HepG2 (cell line): ENCODE measurements around the gene GHRL. TPM values are rescaled to one million over a fixed set of nuclear protein-coding genes. Genes with fewer than 3 reads are reported as not detected.

Experiments used
- ATAC-seq: fragments of 200-7000 bp; cut with Tn5 transposase; 3 replicates; pipeline ENCODE4 v1.9.1; 2020; ENCODE audit warnings: mild to moderate bottlenecking, moderate library complexity
- BruUV-seq: library from RNA; stranded (reverse); fragments of 400-500 nt; replicated peaks from 2 replicates; lab custom pipeline; 2021; lab: Mats Ljungman, UMichigan
- CTCF ChIA-PET: fragments of 300-600 bp; formaldehyde crosslinking; extraction: SDS; loops from one replicate; lab custom pipeline; 2021; ENCODE audit warnings: low total read pairs, inconsistent platforms, low intra/inter-chr PET ratio; lab: Yijun Ruan, JAX
- POLR2A ChIA-PET: fragments of 350-600 bp; sonication (Branson Sonifier 250); formaldehyde crosslinking; loops from one replicate; lab custom pipeline; 2020; ENCODE audit warnings: antibody characterized with exemption, inconsistent platforms; lab: Yijun Ruan, JAX
- DNase-seq: peaks from one replicate; pipeline ENCODE4 v3.0.0-alpha.2; 2015; ENCODE audit warnings: low spot score
- FAIRE-seq: peaks from 3 replicates; lab custom pipeline; 2011; peaks lifted over from hg19 to GRCh38; lab: Jason Lieb, UNC
- H2AFZ ChIP-seq: one replicate; pipeline ENCODE4 v1.6.1; 2011; ENCODE audit warnings: low read length, inconsistent platforms
- H3K27ac ChIP-seq: fragments of 300-600 bp; 3 replicates; pipeline ENCODE4 v1.8.0; 2011; ENCODE audit warnings: mixed run types, mild to moderate bottlenecking, mixed read lengths, low read length, inconsistent platforms; ENCODE audit not compliant: insufficient read depth; ENCODE audit errors: extremely low read length
- H3K27me3 ChIP-seq, 2 experiments: fragments of 200-600 bp in 1 of 2; 2 replicates in 1 of 2; 3 replicates in 1 of 2; pipeline versions ENCODE4 v1.6.0 to v1.8.0; 2011; ENCODE audit warnings: low read length in 2 of 2, mild to moderate bottlenecking in 2 of 2, moderate library complexity in 2 of 2, inconsistent platforms in 1 of 2; ENCODE audit not compliant: insufficient read depth in 2 of 2, control insufficient read depth in 1 of 2
- H3K36me3 ChIP-seq, 2 experiments: fragments of 200-600 bp in 1 of 2; replicated peaks in 1 of 2; 2 replicates in 1 of 2; 3 replicates in 1 of 2; pipeline versions ENCODE4 v1.5.1 to v1.8.0; 2011; ENCODE audit warnings: low read length in 2 of 2, inconsistent platforms in 1 of 2; ENCODE audit not compliant: insufficient read depth in 2 of 2, control insufficient read depth in 1 of 2
- H3K4me1 ChIP-seq: 2 replicates; pipeline ENCODE4 v1.5.1; 2012; ENCODE audit warnings: low read length, inconsistent platforms; ENCODE audit not compliant: insufficient read depth
- H3K4me2 ChIP-seq: 2 replicates; pipeline ENCODE4 v1.6.0; 2011; ENCODE audit warnings: low read depth, low read length, inconsistent platforms
- H3K4me3 ChIP-seq, 3 experiments: fragments of 200-600 bp in 1 of 3; sonication (generic), shearing (Covaris generic) in 1 of 3; replicated peaks in 1 of 3; 2 replicates each; pipeline ENCODE4 v1.5.1; 2011 to 2016; ENCODE audit warnings: low read length in 3 of 3, inconsistent platforms in 2 of 3, low read depth in 2 of 3, mild to moderate bottlenecking in 2 of 3, control low read depth in 1 of 3, mixed read lengths in 1 of 3; ENCODE audit not compliant: insufficient read depth in 1 of 3
- H3K79me2 ChIP-seq: one replicate; pipeline ENCODE4 v1.6.1; 2011; ENCODE audit warnings: low read length, inconsistent platforms; ENCODE audit not compliant: insufficient read depth
- H3K9ac ChIP-seq: 2 replicates; pipeline ENCODE4 v1.6.0; 2011; ENCODE audit warnings: mild to moderate bottlenecking, low read depth, low read length, inconsistent platforms; ENCODE audit not compliant: insufficient read depth
- H3K9me3 ChIP-seq: 2 replicates; pipeline ENCODE4 v1.5.1; 2012; ENCODE audit warnings: mild to moderate bottlenecking, low read length
- H4K20me1 ChIP-seq: 2 replicates; pipeline ENCODE4 v1.6.0; 2011; ENCODE audit warnings: inconsistent platforms, mild to moderate bottlenecking, low read length, moderate library complexity; ENCODE audit not compliant: insufficient read depth
- ATRX ChIP-seq: sonication (generic); formaldehyde crosslinking; IDR thresholded peaks from 2 replicates; pipeline ENCODE4 v1.4.0; 2020; ENCODE audit warnings: missing genetic modification reagents, borderline replicate concordance
- BRCA1 ChIP-seq: sonication (generic); formaldehyde crosslinking; IDR thresholded peaks from 2 replicates; pipeline ENCODE4 v1.4.0; 2020; ENCODE audit warnings: missing genetic modification reagents
- EEA1 ChIP-seq: sonication (generic); formaldehyde crosslinking; IDR thresholded peaks from 2 replicates; pipeline ENCODE4 v1.5.1; 2020; ENCODE audit warnings: mild to moderate bottlenecking, missing genetic modification reagents, borderline replicate concordance
- GATA4 ChIP-seq: sonication (generic); IDR thresholded peaks from 2 replicates; pipeline ENCODE4 v1.6.1; 2016; ENCODE audit warnings: antibody characterized with exemption, low read depth, borderline replicate concordance
- HNRNPH1 ChIP-seq: fragments of 200-400 bp; formaldehyde crosslinking; optimal IDR thresholded peaks from 2 replicates; pipeline ENCODE3; 2017; ENCODE audit warnings: mild to moderate bottlenecking, low read depth, low read length
- JDP2 ChIP-seq: sonication (generic); formaldehyde crosslinking; IDR thresholded peaks from 2 replicates; pipeline ENCODE4 v1.8.1; 2022; ENCODE audit warnings: missing genetic modification reagents, borderline replicate concordance
- MAFF ChIP-seq: IDR thresholded peaks from 2 replicates; pipeline ENCODE4 v1.6.1; 2011; ENCODE audit warnings: low read depth, low read length, improper control_type of control experiment
- MAFK ChIP-seq, 2 experiments: IDR thresholded peaks in 1 of 2; conservative IDR thresholded peaks in 1 of 2; 2 replicates each; pipeline ENCODE4 v1.6.1; 2011; ENCODE audit warnings: improper control_type of control experiment in 2 of 2, low read length in 2 of 2
- NFE2L2 ChIP-seq: fragments of 150-350 bp; IDR thresholded peaks from 2 replicates; pipeline ENCODE4 v1.6.1; 2014; ENCODE audit warnings: low read length
- NKX3-1 ChIP-seq: sonication (generic); formaldehyde crosslinking; IDR thresholded peaks from 2 replicates; pipeline ENCODE4 v1.5.0; 2020; ENCODE audit warnings: missing genetic modification reagents
- RFXANK ChIP-seq: IDR thresholded peaks from 2 replicates; pipeline ENCODE4 v1.6.1; 2016
- SPEN ChIP-seq: sonication (generic); formaldehyde crosslinking; IDR thresholded peaks from 2 replicates; pipeline ENCODE4 v1.5.1; 2020; ENCODE audit warnings: low read depth, mild to moderate bottlenecking, missing genetic modification reagents
- STAT5B ChIP-seq: sonication (generic); formaldehyde crosslinking; IDR thresholded peaks from 2 replicates; pipeline ENCODE4 v1.4.0; 2020; ENCODE audit warnings: missing genetic modification reagents
- WGBS: methylation state at CpG from one replicate; pipeline ENCODE4 v1.1.6; 2017; ENCODE audit warnings: low lambda C conversion rate; 5-methylcytosine and 5-hydroxymethylcytosine counted together
- in situ Hi-C: cut with HindIII; loops from 2 replicates; pipeline ENCODE4 v1.10.0; 2017; ENCODE audit warnings: low pct_unique_long_range_greater_than_20kb; ENCODE audit not compliant: extremely low pct_ligation_motif_present
- intact Hi-C: fragments of 100-400 bp; cut with micrococcal nuclease; formaldehyde crosslinking; loops from one replicate; pipeline ENCODE4 v1.10.0; 2022; ENCODE audit not compliant: unreplicated experiment
- polyA plus RNA-seq, 8 experiments: library from polyadenylated mRNA; depleted of rRNA in 3 of 8; stranded (reverse) in 7 of 8; unstranded in 1 of 8; fragments of >200 nt; fragmentation: Illumina TruSeq in 4 of 8; extraction: Trizol in 4 of 8; gene quantifications; 2 replicates each; pipeline versions ENCODE4 v1.2.1 to v1.2.3, GENCODE V29; 2011 to 2016; ENCODE audit warnings: low read depth in 4 of 8, missing spikeins in 1 of 8, mixed read lengths in 1 of 8; ENCODE audit not compliant: insufficient read depth in 1 of 8
- total RNA-seq, 5 experiments: library from RNA; depleted of rRNA; stranded (reverse); fragments of >200 nt; fragmentation: Illumina TruSeq; extraction: Trizol; gene quantifications; 2 replicates each; pipeline ENCODE4 v1.2.3, GENCODE V29; 2016; ENCODE audit warnings: low read depth in 1 of 5
- TF ChIP-seq, protein P1 (sequence below): sonication (generic); formaldehyde crosslinking; IDR thresholded peaks from 2 replicates; pipeline ENCODE4 v1.9.0; 2021; ENCODE audit warnings: missing genetic modification reagents, borderline replicate concordance

Gene GHRL
- total and polyA plus RNA-seq, 2 of the 13 experiments (the other 11 are each of a cell fraction or from before 2014, with no cell fraction given), result 0.09 TPM; not detected in 1

DNA sequence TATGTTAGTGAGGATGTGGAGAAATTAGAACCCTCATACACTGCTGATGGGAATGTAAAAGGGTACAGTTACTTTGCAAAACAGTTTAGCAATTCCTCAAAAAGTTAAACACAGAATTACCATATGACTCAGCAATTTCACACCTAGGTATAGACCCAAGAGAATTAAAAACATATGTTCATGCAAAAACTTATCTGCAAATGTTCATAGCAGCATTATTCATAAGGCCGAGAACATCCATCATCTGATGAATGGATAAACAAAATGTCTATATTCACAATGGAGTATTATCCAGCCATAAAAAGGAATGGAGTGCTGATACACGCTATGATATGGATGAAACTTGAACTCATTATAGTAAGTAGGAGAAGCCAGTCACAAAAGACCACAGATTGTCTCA lies 17.8 kb upstream of the GHRL start:
- DNase-seq (no peak), FAIRE-seq (no peak), ATAC-seq (no peak)
- H3K9me3 ChIP-seq, result no peaks in the 10 kb centered on the region
- no peak for TF ChIP-seq GATA4
- TF ChIP-seq RFXANK, result no peak
- TF ChIP-seq EEA1 (CRISPR knock-in tag), result no peak
- TF ChIP-seq HNRNPH1, result no peak
- TF ChIP-seq NKX3-1 (CRISPR knock-in tag), result no peak
- TF ChIP-seq BRCA1 (CRISPR knock-in tag), result no peak
- peak; percentile 89 for TF ChIP-seq NFE2L2
- TF ChIP-seq, protein P1, sequence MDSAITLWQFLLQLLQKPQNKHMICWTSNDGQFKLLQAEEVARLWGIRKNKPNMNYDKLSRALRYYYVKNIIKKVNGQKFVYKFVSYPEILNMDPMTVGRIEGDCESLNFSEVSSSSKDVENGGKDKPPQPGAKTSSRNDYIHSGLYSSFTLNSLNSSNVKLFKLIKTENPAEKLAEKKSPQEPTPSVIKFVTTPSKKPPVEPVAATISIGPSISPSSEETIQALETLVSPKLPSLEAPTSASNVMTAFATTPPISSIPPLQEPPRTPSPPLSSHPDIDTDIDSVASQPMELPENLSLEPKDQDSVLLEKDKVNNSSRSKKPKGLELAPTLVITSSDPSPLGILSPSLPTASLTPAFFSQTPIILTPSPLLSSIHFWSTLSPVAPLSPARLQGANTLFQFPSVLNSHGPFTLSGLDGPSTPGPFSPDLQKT, result no peak
- TF ChIP-seq MAFF, result peak; percentile 82
- no peak for TF ChIP-seq JDP2 (CRISPR knock-in tag)
- no peak for TF ChIP-seq ATRX (CRISPR knock-in tag)
- TF ChIP-seq MAFK (conservative IDR thresholded peaks at IDR 0.05 in 1 of 2, IDR thresholded peaks at IDR 0.05 in 1 of 2; ENCODE audit: low read length in 2 of 2), result peak; percentile 80 to 83
- no peak for TF ChIP-seq SPEN (CRISPR knock-in tag)
- no peak for TF ChIP-seq STAT5B (CRISPR knock-in tag)
- WGBS, result 97% methylated on average over 2 of the region's 2 CpGs
- H3K4me2 ChIP-seq, result no peak overlapping the region
- CTCF ChIA-PET, result no interaction called here
- no peaks in the 10 kb centered on the region for H3K27me3 ChIP-seq
- no peak overlapping the region for H3K4me3 ChIP-seq
- intact Hi-C loops, result no loop called here
- H3K9ac ChIP-seq, result no peak overlapping the region
- no peak overlapping the region for H3K27ac ChIP-seq
- H3K79me2 ChIP-seq, result peaks cover 3% of the 10 kb centered on the region
- POLR2A ChIA-PET, result no interaction called here
- peaks cover 11% of the 10 kb centered on the region for H4K20me1 ChIP-seq
- BruUV-seq, result no TSS peak
- in situ Hi-C loops, result no loop called here
- H2AFZ ChIP-seq, result no peak overlapping the region
- H3K36me3 ChIP-seq, result peaks cover 37 to 91% of the 10 kb centered on the region in 2 experiments
- peaks cover 28% of the 10 kb centered on the region for H3K4me1 ChIP-seq
